ENCODE results near the gene CPNE7.

The CPNE7 gene

DNA sequence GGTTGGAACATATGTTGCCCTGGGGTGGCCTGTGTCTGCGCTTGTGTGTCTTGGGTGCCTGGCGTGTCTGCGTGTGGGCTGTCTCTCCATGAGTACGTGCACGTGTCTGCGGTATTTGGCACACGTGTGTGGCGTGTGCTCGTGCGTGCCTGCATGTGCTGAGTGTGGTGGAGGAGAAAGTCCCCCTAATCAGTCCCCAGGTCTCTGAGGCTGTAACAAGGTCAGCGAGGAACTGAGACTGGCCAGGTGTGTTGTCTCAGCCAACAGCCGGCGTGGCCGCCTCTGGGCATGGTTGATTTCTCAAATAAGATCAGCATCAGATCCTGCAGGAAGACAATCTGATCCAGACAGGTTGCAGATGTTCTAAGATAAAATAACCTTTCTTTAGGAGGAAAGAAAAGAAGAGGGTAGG is 3.5 kb upstream of the CPNE7 start:
- no peaks in the 10 kb centered on the region for H3K9me2 ChIP-seq (replicated peaks; ENCODE audit: insufficient read depth, low read length)
- no peaks in the 10 kb centered on the region for H3K27me3 ChIP-seq (ENCODE audit: low read length)
- no peaks in the 10 kb centered on the region for H3K36me3 ChIP-seq (ENCODE audit: low read length)
- H3K27ac ChIP-seq (ENCODE audit: low read depth, low read length), result no peak overlapping the region
- H3K4me2 ChIP-seq (ENCODE audit: low read depth, low read length, poor library complexity, severe bottlenecking), result no peak overlapping the region
- no peaks in the 10 kb centered on the region for H4K20me1 ChIP-seq (ENCODE audit: low read depth, low read length)
- no peak overlapping the region for H2AFZ ChIP-seq (ENCODE audit: low read depth, low read length, severe bottlenecking)
- TF ChIP-seq, protein P1, sequence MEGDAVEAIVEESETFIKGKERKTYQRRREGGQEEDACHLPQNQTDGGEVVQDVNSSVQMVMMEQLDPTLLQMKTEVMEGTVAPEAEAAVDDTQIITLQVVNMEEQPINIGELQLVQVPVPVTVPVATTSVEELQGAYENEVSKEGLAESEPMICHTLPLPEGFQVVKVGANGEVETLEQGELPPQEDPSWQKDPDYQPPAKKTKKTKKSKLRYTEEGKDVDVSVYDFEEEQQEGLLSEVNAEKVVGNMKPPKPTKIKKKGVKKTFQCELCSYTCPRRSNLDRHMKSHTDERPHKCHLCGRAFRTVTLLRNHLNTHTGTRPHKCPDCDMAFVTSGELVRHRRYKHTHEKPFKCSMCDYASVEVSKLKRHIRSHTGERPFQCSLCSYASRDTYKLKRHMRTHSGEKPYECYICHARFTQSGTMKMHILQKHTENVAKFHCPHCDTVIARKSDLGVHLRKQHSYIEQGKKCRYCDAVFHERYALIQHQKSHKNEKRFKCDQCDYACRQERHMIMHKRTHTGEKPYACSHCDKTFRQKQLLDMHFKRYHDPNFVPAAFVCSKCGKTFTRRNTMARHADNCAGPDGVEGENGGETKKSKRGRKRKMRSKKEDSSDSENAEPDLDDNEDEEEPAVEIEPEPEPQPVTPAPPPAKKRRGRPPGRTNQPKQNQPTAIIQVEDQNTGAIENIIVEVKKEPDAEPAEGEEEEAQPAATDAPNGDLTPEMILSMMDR (IDR thresholded peaks at IDR 0.05; ENCODE audit: insufficient read depth, low read length, poor library complexity, severe bottlenecking), result no peak
- TF ChIP-seq EZH2phosphoT487 (conservative IDR thresholded peaks at IDR 0.05; ENCODE audit: low read length), result no peak
- no peaks in the 10 kb centered on the region for H3K9me3 ChIP-seq (ENCODE audit: insufficient read depth, low read length)
- H3K79me2 ChIP-seq (ENCODE audit: insufficient read depth, low read length), result no peaks in the 10 kb centered on the region
- H3K9ac ChIP-seq (ENCODE audit: low read length), result no peak overlapping the region
- H3K4me3 ChIP-seq (ENCODE audit: insufficient read depth, low read length, poor library complexity, severe bottlenecking), result no peak overlapping the region
- peaks cover 5% of the 10 kb centered on the region; the same call in 1 of the 2 replicates for H3F3A ChIP-seq (ENCODE audit: insufficient read depth)

DNA sequence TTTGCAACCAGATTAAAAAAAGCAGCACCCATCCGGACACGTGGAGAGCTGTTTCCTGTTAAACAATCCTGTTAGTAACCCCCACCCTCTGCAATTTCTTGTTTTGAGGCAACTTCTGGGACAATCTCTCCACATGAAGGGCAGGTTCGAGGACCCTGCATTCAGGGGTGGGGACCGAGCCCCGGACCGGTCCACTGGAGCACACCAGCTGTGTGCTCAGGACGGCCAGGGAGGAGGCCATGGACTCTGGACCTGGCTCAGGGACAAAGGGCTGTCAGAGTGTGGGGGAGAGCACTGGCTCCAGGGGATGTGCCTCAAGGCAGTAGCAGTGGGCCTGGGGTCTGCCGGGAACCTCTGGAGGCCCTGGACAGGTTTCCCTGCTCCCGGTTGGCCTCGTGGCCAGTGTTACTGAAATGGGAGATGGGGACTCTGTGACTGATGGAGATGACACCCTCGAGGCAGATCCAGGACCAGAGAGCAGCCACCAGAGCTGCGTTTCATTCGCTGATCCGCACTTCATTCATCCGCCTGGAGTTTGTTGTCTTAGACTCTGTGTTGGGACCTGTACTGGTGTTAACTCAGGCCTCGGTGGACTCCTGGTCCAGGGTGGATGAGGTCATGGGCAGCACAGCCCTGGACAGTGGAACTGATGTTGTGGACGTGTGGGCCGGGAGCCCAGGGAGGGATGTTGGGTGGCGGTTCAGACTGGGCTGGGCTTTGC is 2.9 kb upstream of the CPNE7 start:
- H3F3A ChIP-seq (ENCODE audit: insufficient read depth), result no peaks in the 10 kb centered on the region
- no peak overlapping the region for H3K4me3 ChIP-seq (ENCODE audit: insufficient read depth, low read length, poor library complexity, severe bottlenecking)
- H3K4me2 ChIP-seq (ENCODE audit: low read depth, low read length, poor library complexity, severe bottlenecking), result no peak overlapping the region
- TF ChIP-seq EZH2phosphoT487 (conservative IDR thresholded peaks at IDR 0.05; ENCODE audit: low read length), result no peak
- TF ChIP-seq, protein P1 (IDR thresholded peaks at IDR 0.05; ENCODE audit: insufficient read depth, low read length, poor library complexity, severe bottlenecking), result no peak
- no peaks in the 10 kb centered on the region for H4K20me1 ChIP-seq (ENCODE audit: low read depth, low read length)
- H2AFZ ChIP-seq (ENCODE audit: low read depth, low read length, severe bottlenecking), result no peak overlapping the region
- no peaks in the 10 kb centered on the region for H3K36me3 ChIP-seq (ENCODE audit: low read length)
- no peak overlapping the region for H3K9ac ChIP-seq (ENCODE audit: low read length)
- H3K9me2 ChIP-seq (replicated peaks; ENCODE audit: insufficient read depth, low read length), result no peaks in the 10 kb centered on the region
- no peak overlapping the region for H3K27ac ChIP-seq (ENCODE audit: low read depth, low read length)
- no peaks in the 10 kb centered on the region for H3K9me3 ChIP-seq (ENCODE audit: insufficient read depth, low read length)
- no peaks in the 10 kb centered on the region for H3K79me2 ChIP-seq (ENCODE audit: insufficient read depth, low read length)
- no peaks in the 10 kb centered on the region for H3K27me3 ChIP-seq (ENCODE audit: low read length)

DNA sequence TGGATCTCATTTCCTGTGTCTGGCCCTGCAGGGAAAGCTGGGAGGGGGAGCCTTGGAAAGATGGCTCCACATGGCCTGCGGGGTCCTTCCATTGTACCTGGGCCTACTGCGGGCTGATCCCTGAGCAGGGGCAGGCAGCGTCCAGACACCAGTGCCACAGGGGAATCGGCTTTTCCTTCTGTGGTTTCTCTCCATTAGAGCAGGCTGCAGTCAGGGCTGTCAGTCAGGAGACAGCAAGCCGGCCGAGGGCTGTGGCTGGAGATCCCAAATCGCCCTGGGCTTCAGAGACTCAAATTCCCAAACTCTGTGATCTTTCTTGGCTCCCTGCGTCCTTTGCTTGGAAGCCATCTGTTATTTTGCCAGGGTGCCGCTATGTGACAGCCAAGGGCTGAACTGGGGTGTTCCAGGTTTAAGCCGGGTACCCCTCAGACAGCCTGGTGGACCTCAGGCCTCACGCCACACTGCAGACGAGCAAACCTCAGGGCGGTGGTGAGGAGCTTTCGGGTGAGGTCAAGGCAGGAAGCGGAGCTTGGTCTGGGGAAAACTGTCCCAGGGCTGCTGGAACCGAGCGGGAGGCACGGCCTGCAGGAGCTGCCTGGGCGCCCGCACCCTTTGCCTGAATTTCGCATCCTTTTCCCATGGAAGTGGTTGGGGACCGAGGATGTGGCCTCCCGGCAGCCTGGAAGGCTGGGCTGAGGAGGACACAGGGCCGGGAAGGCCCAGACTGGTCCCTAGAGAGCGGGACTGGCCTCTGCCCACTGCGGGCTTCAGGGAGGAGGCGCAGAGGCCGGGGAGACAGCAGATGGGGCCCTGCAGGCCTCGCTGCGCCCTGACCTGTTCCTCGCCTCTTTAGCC is 1.5 kb upstream of the CPNE7 start:
- H4K20me1 ChIP-seq (ENCODE audit: low read depth, low read length), result no peaks in the 10 kb centered on the region
- H3F3A ChIP-seq (ENCODE audit: insufficient read depth), result no peaks in the 10 kb centered on the region
- TF ChIP-seq EZH2phosphoT487 (conservative IDR thresholded peaks at IDR 0.05; ENCODE audit: low read length), result no peak
- TF ChIP-seq, protein P1 (IDR thresholded peaks at IDR 0.05; ENCODE audit: insufficient read depth, low read length, poor library complexity, severe bottlenecking), result no peak
- H3K27ac ChIP-seq (ENCODE audit: low read depth, low read length), result no peak overlapping the region
- H3K4me2 ChIP-seq (ENCODE audit: low read depth, low read length, poor library complexity, severe bottlenecking), result no peak overlapping the region
- no peak overlapping the region for H3K4me3 ChIP-seq (ENCODE audit: insufficient read depth, low read length, poor library complexity, severe bottlenecking)
- no peaks in the 10 kb centered on the region for H3K36me3 ChIP-seq (ENCODE audit: low read length)
- H3K27me3 ChIP-seq (ENCODE audit: low read length), result no peaks in the 10 kb centered on the region
- no peaks in the 10 kb centered on the region for H3K79me2 ChIP-seq (ENCODE audit: insufficient read depth, low read length)
- no peaks in the 10 kb centered on the region for H3K9me2 ChIP-seq (replicated peaks; ENCODE audit: insufficient read depth, low read length)
- no peak overlapping the region for H2AFZ ChIP-seq (ENCODE audit: low read depth, low read length, severe bottlenecking)
- no peaks in the 10 kb centered on the region for H3K9me3 ChIP-seq (ENCODE audit: insufficient read depth, low read length)
- no peak overlapping the region for H3K9ac ChIP-seq (ENCODE audit: low read length)

Measured in SU-DHL-6 (cell line).